GM18517 (cell line): Measurements from ENCODE around the gene NEO1.

Experiments used
- ATAC-seq: cut with Tn5 transposase; IDR thresholded peaks from one replicate; pipeline ENCODE4 v1.9.1; 2021; ENCODE audit warnings: mild to moderate bottlenecking, moderate library complexity; ENCODE audit not compliant: unreplicated experiment

The NEO1 gene

GRCh38 chr15:73246898-73247297, 194.6 kb downstream of the NEO1 start:
- ATAC-seq, result no peak

GRCh38 chr15:73247331-73247730, 195.1 kb downstream of the NEO1 start:
- no peak for ATAC-seq

GRCh38 chr15:73249499-73249898, 197.2 kb downstream of the NEO1 start:
- no peak for ATAC-seq

GRCh38 chr15:73254598-73254997, 202.3 kb downstream of the NEO1 start:
- ATAC-seq, result no peak

- ATAC-seq, result no peak
These were observed 206.2 kb downstream of the NEO1 start for GRCh38 chr15:73258271-73259108.

GRCh38 chr15:73264881-73265280, 212.6 kb downstream of the NEO1 start:
- no peak for ATAC-seq

GRCh38 chr15:73265536-73266153, 213.4 kb downstream of the NEO1 start:
- no peak for ATAC-seq

- no peak for ATAC-seq
These were observed 216.2 kb downstream of the NEO1 start for GRCh38 chr15:73268457-73268856.

GRCh38 chr15:73270366-73271097, 218.3 kb downstream of the NEO1 start:
- no peak for ATAC-seq

- peak; percentile 49 for ATAC-seq
These were observed 221.1 kb downstream of the NEO1 start for GRCh38 chr15:73273181-73274002.

- ATAC-seq, result no peak
These were observed 223.6 kb downstream of the NEO1 start for GRCh38 chr15:73275862-73276261.

- ATAC-seq, result no peak
These were observed 230.5 kb downstream of the NEO1 start for GRCh38 chr15:73282567-73283365.

GRCh38 chr15:73283366-73283962, 231.2 kb downstream of the NEO1 start:
- no peak for ATAC-seq

- no peak for ATAC-seq
These were observed 231.9 kb downstream of the NEO1 start for GRCh38 chr15:73284090-73284716.

- no peak for ATAC-seq
These were observed 234.0 kb downstream of the NEO1 start for GRCh38 chr15:73286311-73286710.

GRCh38 chr15:73287019-73287418, 234.8 kb downstream of the NEO1 start:
- no peak for ATAC-seq

- ATAC-seq, result no peak
These were observed 239.2 kb downstream of the NEO1 start for GRCh38 chr15:73291441-73291840.

- no peak for ATAC-seq
These were observed 241.5 kb downstream of the NEO1 start for GRCh38 chr15:73293773-73294172.

- ATAC-seq, result no peak
These were observed 243.5 kb downstream of the NEO1 start for GRCh38 chr15:73295630-73296286.
